Lower leg skin (tissue), 3 donors: ENCODE data around the gene SLC25A44.
"Not testable (repeated sequence)": the region's sequence is repeated elsewhere in the genome, so short reads cannot be mapped to it uniquely, and the experiment has no call there.

Experiments
- POLR2A ChIP-seq, 2 donors: fragments of 450-650 bp; IDR thresholded peaks; one replicate each; pipeline ENCODE4 v1.6.1; 2016 to 2017; ENCODE audit warnings: antibody characterized with exemption in 2 of 2, mild to moderate bottlenecking in 1 of 2, moderate library complexity in 1 of 2
- TF ChIP-seq, protein P1 (sequence below), 3 donors: fragments of 450-650 bp; IDR thresholded peaks; one replicate each; pipeline ENCODE4 v1.5.1; 2016; ENCODE audit warnings: antibody characterized with exemption in 3 of 3, mild to moderate bottlenecking in 3 of 3, moderate library complexity in 2 of 3

DNA sequence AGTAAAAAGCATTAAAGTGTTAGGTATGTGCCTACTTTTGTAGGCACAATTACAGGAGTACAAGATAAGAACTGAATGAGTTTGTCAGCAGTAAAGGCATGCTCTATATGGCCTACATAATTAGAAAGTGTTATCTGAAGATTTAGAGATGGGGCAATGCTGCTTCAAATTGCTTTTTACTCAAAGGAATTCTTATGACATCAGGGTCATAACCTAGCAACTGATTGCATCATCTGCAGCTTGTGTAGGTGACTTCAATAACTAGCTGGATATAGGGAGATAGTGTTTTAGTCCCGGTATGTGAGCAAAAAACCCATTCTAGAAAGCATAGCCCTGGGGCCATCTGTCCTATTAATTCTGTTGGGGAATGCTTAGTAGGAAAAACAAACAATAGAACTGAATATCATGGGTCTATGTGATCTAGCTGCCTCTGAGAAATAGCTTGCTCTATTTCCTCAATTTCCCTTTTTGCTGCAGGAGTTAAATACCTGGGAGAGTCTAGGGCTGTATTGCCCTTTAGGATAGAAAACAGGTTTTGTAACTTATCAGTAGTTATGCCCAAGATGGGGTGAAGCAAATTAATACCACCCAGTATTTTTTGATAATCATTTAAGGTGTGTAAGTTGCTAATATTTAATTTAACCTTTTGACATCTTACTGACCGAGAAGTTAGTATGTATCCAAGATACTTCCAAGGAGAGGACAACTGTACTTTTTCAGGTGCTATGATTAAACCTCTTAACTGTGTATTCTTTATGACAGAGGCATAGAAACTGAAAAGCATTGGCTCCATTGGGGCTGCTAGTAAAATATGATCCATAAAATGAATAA, 7.3 kb upstream of the SLC25A44 start:
- TF ChIP-seq, protein P1, sequence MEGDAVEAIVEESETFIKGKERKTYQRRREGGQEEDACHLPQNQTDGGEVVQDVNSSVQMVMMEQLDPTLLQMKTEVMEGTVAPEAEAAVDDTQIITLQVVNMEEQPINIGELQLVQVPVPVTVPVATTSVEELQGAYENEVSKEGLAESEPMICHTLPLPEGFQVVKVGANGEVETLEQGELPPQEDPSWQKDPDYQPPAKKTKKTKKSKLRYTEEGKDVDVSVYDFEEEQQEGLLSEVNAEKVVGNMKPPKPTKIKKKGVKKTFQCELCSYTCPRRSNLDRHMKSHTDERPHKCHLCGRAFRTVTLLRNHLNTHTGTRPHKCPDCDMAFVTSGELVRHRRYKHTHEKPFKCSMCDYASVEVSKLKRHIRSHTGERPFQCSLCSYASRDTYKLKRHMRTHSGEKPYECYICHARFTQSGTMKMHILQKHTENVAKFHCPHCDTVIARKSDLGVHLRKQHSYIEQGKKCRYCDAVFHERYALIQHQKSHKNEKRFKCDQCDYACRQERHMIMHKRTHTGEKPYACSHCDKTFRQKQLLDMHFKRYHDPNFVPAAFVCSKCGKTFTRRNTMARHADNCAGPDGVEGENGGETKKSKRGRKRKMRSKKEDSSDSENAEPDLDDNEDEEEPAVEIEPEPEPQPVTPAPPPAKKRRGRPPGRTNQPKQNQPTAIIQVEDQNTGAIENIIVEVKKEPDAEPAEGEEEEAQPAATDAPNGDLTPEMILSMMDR (IDR thresholded peaks at IDR 0.05) = not testable (repeated sequence)
- not testable (repeated sequence) for TF ChIP-seq POLR2A (IDR thresholded peaks at IDR 0.05)
